Tibial nerve (tissue), 4 donors: ENCODE results near the gene ANO5.

Experiments
- CTCF ChIP-seq, 5 experiments: fragments of 200-600 bp in 3 of 5; fragments of 450-650 bp in 2 of 5; sonication (generic) in 3 of 5; IDR thresholded peaks; one replicate each; pipeline ENCODE4 v1.5.1; 2016 to 2019; ENCODE audit warnings: antibody characterized with exemption in 5 of 5, mild to moderate bottlenecking in 3 of 5, moderate library complexity in 2 of 5
- EP300 ChIP-seq, 2 donors: sonication (generic); formaldehyde crosslinking; IDR thresholded peaks; one replicate each; pipeline ENCODE4 v1.6.1; 2017; ENCODE audit warnings: antibody characterized with exemption in 2 of 2, mild to moderate bottlenecking in 1 of 2

- TF ChIP-seq CTCF (IDR thresholded peaks at IDR 0.05): no peak
- no peak for TF ChIP-seq EP300 (IDR thresholded peaks at IDR 0.05)
These were observed 615 bp downstream of the ANO5 start for GRCh38 chr11:22193348-22194051.
